Cardiac muscle cell (in vitro differentiated cells and primary cell): ENCODE measurements around the gene PARD3. TPM values are rescaled to one million over a fixed set of nuclear protein-coding genes. Genes with fewer than 3 reads are reported as not detected.

Experiments
- DNase-seq, 2 donors: peaks; one replicate each; pipeline versions ENCODE4 v3.0.0 to v3.0.0-alpha.2; 2010 to 2017; ENCODE audit warnings: low read depth in 1 of 2, low spot score in 1 of 2
- H3K27ac ChIP-seq: fragments of 200-600 bp; sonication (generic); 2 replicates; pipeline ENCODE4 v1.5.1; 2016
- H3K27me3 ChIP-seq: fragments of 200-600 bp; sonication (generic); 2 replicates; pipeline ENCODE4 v1.6.0; 2016; ENCODE audit warnings: control low read depth
- H3K36me3 ChIP-seq: fragments of 200-600 bp; sonication (generic); 2 replicates; pipeline ENCODE4 v1.5.1; 2016; ENCODE audit warnings: control low read depth
- H3K4me1 ChIP-seq: fragments of 200-600 bp; sonication (generic); 2 replicates; pipeline ENCODE4 v1.8.1; 2017; ENCODE audit warnings: low read depth, mild to moderate bottlenecking, mixed run types
- H3K4me3 ChIP-seq: fragments of 200-600 bp; sonication (generic); 2 replicates; pipeline ENCODE4 v1.5.1; 2016; ENCODE audit warnings: mild to moderate bottlenecking
- H3K9me3 ChIP-seq: fragments of 200-600 bp; sonication (generic); 2 replicates; pipeline ENCODE4 v1.5.1; 2017; ENCODE audit warnings: low read depth, mild to moderate bottlenecking, control low read depth
- polyA plus RNA-seq: library from polyadenylated mRNA; unstranded; fragments of >200 nt; fragmentation: Nextera tagmentation; extraction: Ambion mirVana; gene quantifications from 2 replicates; pipeline ENCODE4 v1.2.1, GENCODE V29; 2016
- total RNA-seq: library from RNA; depleted of rRNA; stranded (reverse); fragments of >200 nt; gene quantifications from 2 replicates; pipeline ENCODE4 v1.2.3, GENCODE V29; 2016
- TF ChIP-seq, protein P1 (sequence below): IDR thresholded peaks from 2 replicates; pipeline ENCODE4 v1.5.1; 2012; ENCODE audit warnings: low read depth, mild to moderate bottlenecking, low read length

PARD3 gene
- total and polyA plus RNA-seq, 2 experiments from 2014 or later, result 36.5 to 64.8 TPM

GRCh38 chr10:34254596-34254995 is 560.5 kb downstream of the PARD3 start:
- TF ChIP-seq, protein P1, sequence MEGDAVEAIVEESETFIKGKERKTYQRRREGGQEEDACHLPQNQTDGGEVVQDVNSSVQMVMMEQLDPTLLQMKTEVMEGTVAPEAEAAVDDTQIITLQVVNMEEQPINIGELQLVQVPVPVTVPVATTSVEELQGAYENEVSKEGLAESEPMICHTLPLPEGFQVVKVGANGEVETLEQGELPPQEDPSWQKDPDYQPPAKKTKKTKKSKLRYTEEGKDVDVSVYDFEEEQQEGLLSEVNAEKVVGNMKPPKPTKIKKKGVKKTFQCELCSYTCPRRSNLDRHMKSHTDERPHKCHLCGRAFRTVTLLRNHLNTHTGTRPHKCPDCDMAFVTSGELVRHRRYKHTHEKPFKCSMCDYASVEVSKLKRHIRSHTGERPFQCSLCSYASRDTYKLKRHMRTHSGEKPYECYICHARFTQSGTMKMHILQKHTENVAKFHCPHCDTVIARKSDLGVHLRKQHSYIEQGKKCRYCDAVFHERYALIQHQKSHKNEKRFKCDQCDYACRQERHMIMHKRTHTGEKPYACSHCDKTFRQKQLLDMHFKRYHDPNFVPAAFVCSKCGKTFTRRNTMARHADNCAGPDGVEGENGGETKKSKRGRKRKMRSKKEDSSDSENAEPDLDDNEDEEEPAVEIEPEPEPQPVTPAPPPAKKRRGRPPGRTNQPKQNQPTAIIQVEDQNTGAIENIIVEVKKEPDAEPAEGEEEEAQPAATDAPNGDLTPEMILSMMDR, result no peak
- peak in 1 of 2 donors; percentile 64 for DNase-seq
- H3K27ac ChIP-seq, result no peak overlapping the region
- no peaks in the 10 kb centered on the region for H3K27me3 ChIP-seq
- no peaks in the 10 kb centered on the region for H3K9me3 ChIP-seq
- H3K36me3 ChIP-seq, result no peaks in the 10 kb centered on the region
- peaks cover 12% of the 10 kb centered on the region for H3K4me1 ChIP-seq
- no peak overlapping the region for H3K4me3 ChIP-seq

DNA sequence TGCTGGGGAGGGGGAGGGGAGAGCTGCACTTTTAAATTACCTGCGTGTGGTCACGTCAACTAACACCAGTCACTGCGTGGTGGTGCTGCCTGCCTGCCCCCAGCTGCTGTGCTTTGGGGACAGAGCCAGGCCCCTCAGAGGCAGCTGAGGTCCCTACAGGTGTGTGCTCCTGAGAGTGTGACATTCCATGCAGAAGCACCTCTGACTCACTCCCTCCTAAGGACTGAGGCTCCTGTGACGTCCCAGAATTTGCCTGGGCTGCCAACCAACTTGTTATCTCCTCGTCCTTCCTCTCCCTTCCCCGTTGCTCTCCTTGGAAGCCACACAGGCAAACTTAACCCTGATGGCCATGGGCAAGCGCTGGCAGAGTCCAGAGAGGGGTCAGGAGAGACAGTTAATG is 563.0 kb downstream of the PARD3 start:
- Histone ChIP-seq H3K4me3 (no peak overlapping the region), H3K27ac (peak overlapping the region; percentile 1), H3K27me3 (no peaks in the 10 kb centered on the region), H3K4me1 (peaks cover 12% of the 10 kb centered on the region), H3K9me3 (no peaks in the 10 kb centered on the region), H3K36me3 (no peaks in the 10 kb centered on the region)
- TF ChIP-seq, protein P1, result no peak
- peak; percentile 6 to 34 for DNase-seq

GRCh38 chr10:34251177-34251576 is 563.9 kb downstream of the PARD3 start:
- H3K4me3 ChIP-seq, result no peak overlapping the region

DNA sequence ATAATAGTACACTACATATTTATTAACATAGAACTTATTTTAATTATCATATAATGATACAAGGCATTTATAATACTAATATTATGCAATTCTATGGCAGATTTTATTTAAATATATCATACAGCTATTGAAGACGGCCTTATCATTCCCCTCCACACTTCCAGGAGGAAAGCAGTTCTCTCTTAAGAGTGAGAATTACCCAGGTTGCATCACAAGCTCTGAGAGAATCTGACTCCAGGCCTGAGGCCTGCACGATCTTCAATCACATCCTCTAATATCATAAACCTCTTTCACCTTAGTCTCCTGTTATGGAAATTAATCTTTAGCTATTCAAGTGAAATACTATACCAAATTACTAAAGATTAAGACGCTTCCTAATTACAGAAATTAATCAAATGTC is 564.4 kb downstream of the PARD3 start:
- H3K9me3 ChIP-seq, result no peaks in the 10 kb centered on the region
- H3K27ac ChIP-seq, result no peak overlapping the region
- DNase-seq, result no peak
- peaks cover 12% of the 10 kb centered on the region for H3K4me1 ChIP-seq
- TF ChIP-seq, protein P1, result no peak
- no peaks in the 10 kb centered on the region for H3K36me3 ChIP-seq
- no peaks in the 10 kb centered on the region for H3K27me3 ChIP-seq
- H3K4me3 ChIP-seq, result no peak overlapping the region

More at GRCh38 chr10:34251177-34251576, 563.9 kb downstream of the PARD3 start:
- DNase-seq, result no peak
- no peaks in the 10 kb centered on the region for H3K9me3 ChIP-seq
- TF ChIP-seq, protein P1, result no peak
- no peak overlapping the region for H3K27ac ChIP-seq
- H3K36me3 ChIP-seq, result no peaks in the 10 kb centered on the region
- peaks cover 12% of the 10 kb centered on the region for H3K4me1 ChIP-seq
- H3K27me3 ChIP-seq, result no peaks in the 10 kb centered on the region

- Histone ChIP-seq H3K27ac (no peak overlapping the region), H3K4me3 (no peak overlapping the region), H3K9me3 (no peaks in the 10 kb centered on the region), H3K4me1 (peaks cover 9% of the 10 kb centered on the region), H3K36me3 (no peaks in the 10 kb centered on the region), H3K27me3 (no peaks in the 10 kb centered on the region)
- no peak for DNase-seq
- TF ChIP-seq, protein P1, result no peak
Observed at GRCh38 chr10:34249634-34250033, 565.5 kb downstream of the PARD3 start.

GRCh38 chr10:34247560-34247959 is 567.5 kb downstream of the PARD3 start:
- H3K27ac ChIP-seq, result no peak overlapping the region

More at GRCh38 chr10:34247560-34247959, 567.5 kb downstream of the PARD3 start:
- H3K9me3 ChIP-seq, result no peaks in the 10 kb centered on the region
- no peaks in the 10 kb centered on the region for H3K27me3 ChIP-seq
- no peak overlapping the region for H3K4me3 ChIP-seq
- H3K36me3 ChIP-seq, result no peaks in the 10 kb centered on the region
- peaks cover 9% of the 10 kb centered on the region for H3K4me1 ChIP-seq
- TF ChIP-seq, protein P1, result no peak
- DNase-seq, result no peak
